Progenitor cell of endocrine pancreas (in vitro differentiated cells): Measurements from ENCODE around the gene YBX1. TPM values are rescaled to one million over a fixed set of nuclear protein-coding genes. Genes with fewer than 3 reads are reported as not detected.

Source experiments
- DNase-seq: peaks from one replicate; pipeline ENCODE4 v3.0.0; 2021; ENCODE audit warnings: low spot score; ENCODE audit not compliant: unreplicated experiment
- H3K27ac Mint-ChIP-seq: 2 replicates; pipeline ENCODE4 v1.8.0; 2021; ENCODE audit warnings: mild to moderate bottlenecking, moderate library complexity, mixed read lengths
- H3K27me3 Mint-ChIP-seq: 2 replicates; pipeline ENCODE4 v1.8.0; 2021; ENCODE audit warnings: mixed read lengths
- H3K36me3 Mint-ChIP-seq: 2 replicates; pipeline ENCODE4 v1.8.0; 2022; ENCODE audit warnings: mixed read lengths; ENCODE audit not compliant: insufficient read depth
- H3K4me1 Mint-ChIP-seq: 2 replicates; pipeline ENCODE4 v1.8.0; 2021; ENCODE audit warnings: low read depth, mixed read lengths
- H3K4me3 Mint-ChIP-seq: 2 replicates; pipeline ENCODE4 v1.8.0; 2021; ENCODE audit warnings: low read depth, mild to moderate bottlenecking, moderate library complexity, mixed read lengths
- H3K9me3 Mint-ChIP-seq: 2 replicates; pipeline ENCODE4 v1.8.0; 2021; ENCODE audit warnings: low read depth, mixed read lengths
- total RNA-seq: library from RNA; stranded (reverse); gene quantifications from 2 replicates; pipeline ENCODE4 v1.2.1, GENCODE V29; 2021
- TF ChIP-seq, protein P1 (sequence below): fragments of 200-600 bp; sonication (generic); IDR thresholded peaks from one replicate; pipeline ENCODE4 v1.5.0; 2021; ENCODE audit warnings: antibody characterized with exemption, mild to moderate bottlenecking; ENCODE audit not compliant: unreplicated experiment

Gene YBX1
- total RNA-seq, 1 donor from 2014 or later, result 588 TPM

DNA sequence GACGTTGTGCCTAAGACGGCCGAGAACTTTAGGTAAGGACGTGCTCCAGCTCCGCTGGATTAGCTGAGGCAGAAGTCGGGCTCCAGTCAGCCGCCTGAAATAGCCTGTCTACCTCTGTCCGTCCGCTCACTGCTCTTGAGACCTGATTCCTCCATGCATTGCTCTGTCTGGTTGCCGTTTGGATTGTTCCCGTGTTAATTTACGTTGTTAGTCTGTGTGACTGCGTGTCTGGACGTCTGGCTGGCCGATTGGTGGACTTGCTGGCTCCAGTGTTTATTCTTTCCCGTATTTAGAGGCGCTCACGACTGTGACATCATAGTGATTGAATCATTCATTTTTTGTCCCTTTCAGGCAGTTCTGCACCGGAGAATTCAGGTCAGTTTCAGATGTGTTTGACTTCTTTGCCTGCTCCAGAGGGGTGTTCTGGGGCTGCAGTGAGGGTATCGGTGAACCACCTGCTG, 23.3 kb upstream of the YBX1 start:
- no peaks in the 10 kb centered on the region for H3K9me3 Mint-ChIP-seq
- peaks cover 9% of the 10 kb centered on the region for H3K36me3 Mint-ChIP-seq
- H3K27ac Mint-ChIP-seq, result peak overlapping the region; percentile 80
- peak overlapping the region; percentile 99 for H3K4me3 Mint-ChIP-seq
- H3K27me3 Mint-ChIP-seq, result no peaks in the 10 kb centered on the region
- peaks cover 12% of the 10 kb centered on the region for H3K4me1 Mint-ChIP-seq
- DNase-seq, result no peak
- TF ChIP-seq, protein P1, sequence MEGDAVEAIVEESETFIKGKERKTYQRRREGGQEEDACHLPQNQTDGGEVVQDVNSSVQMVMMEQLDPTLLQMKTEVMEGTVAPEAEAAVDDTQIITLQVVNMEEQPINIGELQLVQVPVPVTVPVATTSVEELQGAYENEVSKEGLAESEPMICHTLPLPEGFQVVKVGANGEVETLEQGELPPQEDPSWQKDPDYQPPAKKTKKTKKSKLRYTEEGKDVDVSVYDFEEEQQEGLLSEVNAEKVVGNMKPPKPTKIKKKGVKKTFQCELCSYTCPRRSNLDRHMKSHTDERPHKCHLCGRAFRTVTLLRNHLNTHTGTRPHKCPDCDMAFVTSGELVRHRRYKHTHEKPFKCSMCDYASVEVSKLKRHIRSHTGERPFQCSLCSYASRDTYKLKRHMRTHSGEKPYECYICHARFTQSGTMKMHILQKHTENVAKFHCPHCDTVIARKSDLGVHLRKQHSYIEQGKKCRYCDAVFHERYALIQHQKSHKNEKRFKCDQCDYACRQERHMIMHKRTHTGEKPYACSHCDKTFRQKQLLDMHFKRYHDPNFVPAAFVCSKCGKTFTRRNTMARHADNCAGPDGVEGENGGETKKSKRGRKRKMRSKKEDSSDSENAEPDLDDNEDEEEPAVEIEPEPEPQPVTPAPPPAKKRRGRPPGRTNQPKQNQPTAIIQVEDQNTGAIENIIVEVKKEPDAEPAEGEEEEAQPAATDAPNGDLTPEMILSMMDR, result no peak

DNA sequence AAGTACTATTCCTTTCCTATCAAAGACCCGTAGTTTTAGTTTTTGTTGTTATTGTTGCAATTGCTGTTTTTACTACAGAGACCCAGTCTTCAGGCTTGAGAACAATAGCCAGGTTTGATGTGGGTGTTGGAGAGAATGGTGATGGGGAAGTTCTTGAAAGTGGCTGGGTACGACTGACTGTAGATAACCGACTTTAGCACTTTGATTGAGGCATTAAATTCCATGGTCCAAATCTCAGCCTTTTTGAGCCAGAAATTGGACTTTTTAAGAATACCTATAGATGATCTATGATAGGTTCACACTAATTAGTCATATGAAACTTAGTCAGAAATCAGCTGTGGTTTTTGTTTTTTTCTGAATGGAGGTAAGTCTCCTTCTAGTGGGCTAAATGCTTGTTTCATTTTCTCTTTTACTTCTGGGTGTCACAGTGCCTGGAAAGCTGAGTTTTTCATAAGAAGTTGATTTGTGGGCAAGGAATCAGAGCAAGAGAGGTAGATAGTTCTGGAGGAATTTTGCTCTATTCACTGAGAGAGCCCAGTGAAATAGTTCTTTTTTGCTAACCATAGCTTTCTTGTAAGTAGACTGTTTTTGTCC, 21.2 kb upstream of the YBX1 start:
- Mint-ChIP-seq H3K27ac (no peak overlapping the region), H3K9me3 (no peaks in the 10 kb centered on the region), H3K27me3 (no peaks in the 10 kb centered on the region), H3K36me3 (peaks cover 11% of the 10 kb centered on the region), H3K4me1 (peaks cover 12% of the 10 kb centered on the region), H3K4me3 (no peak overlapping the region)
- no peak for DNase-seq
- TF ChIP-seq, protein P1, result no peak

DNA sequence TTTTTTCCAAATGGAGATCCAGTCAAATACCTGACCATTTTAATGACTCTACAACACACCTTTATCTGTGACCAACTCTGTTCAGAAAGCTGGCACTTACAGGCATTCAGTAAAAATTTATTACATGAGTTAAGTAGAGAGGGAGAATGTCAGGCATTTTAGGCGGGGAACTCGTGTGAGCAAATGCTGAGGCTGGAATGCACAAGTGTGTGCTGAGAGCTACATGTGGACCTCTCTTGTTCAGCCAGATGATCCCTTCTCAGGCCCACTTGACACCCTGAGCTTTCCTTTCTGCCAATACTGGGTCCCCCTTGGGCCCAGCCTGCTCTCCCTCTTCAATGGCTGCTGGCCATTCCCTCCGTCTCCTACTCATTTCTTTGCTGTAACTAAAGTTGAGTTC, 12.3 kb upstream of the YBX1 start:
- TF ChIP-seq, protein P1, result no peak
- DNase-seq, result no peak
- Mint-ChIP-seq H3K4me3 (no peak overlapping the region), H3K4me1 (no peaks in the 10 kb centered on the region), H3K36me3 (peaks cover 18% of the 10 kb centered on the region), H3K27ac (no peak overlapping the region), H3K9me3 (no peaks in the 10 kb centered on the region), H3K27me3 (no peaks in the 10 kb centered on the region)

DNA sequence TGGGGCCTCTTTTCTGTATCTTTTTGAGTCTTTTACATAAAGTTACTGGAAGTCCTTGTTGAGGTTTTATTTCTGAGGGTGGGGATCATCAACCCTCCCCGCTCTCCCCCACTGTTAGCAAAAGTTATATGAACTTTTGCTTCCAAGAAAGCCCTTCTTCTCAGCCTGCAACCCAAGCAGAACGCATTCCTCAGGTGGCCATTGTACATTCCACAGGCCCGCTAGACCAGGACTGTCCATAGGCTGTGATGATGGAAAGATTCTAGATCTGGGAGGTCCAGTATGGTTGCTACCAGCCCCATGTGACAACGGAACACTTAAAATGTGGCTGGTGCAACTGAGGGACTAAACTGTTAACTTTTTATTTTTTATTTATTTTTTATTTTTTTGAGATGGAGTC, 11.8 kb upstream of the YBX1 start:
- DNase-seq, result no peak
- no peaks in the 10 kb centered on the region for H3K9me3 Mint-ChIP-seq
- peaks cover 18% of the 10 kb centered on the region for H3K36me3 Mint-ChIP-seq
- no peaks in the 10 kb centered on the region for H3K4me1 Mint-ChIP-seq
- TF ChIP-seq, protein P1, result no peak
- H3K27ac Mint-ChIP-seq, result no peak overlapping the region
- no peaks in the 10 kb centered on the region for H3K27me3 Mint-ChIP-seq
- no peak overlapping the region for H3K4me3 Mint-ChIP-seq

DNA sequence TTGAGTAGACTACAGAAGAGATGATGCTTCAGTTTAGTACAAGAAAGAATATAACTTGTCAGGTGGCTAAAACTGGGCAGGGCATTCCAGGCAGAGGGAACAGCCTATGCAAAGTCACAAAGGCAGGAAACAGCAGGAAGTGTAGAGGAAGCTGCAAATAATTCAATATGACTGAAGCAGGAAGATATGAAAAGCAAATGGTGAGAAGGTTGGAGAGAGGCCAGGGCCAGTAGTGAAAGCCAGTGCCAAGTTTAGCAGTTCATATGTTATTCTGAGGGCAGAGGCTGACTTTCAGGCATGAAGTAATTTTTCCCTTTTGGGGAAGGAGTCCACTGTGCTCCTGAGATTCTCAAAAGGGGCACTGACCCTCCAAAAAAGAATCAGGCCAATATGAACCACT, 8.0 kb upstream of the YBX1 start:
- Mint-ChIP-seq H3K36me3 (peaks cover 4% of the 10 kb centered on the region), H3K4me3 (no peak overlapping the region), H3K27ac (no peak overlapping the region), H3K27me3 (no peaks in the 10 kb centered on the region), H3K4me1 (no peaks in the 10 kb centered on the region), H3K9me3 (no peaks in the 10 kb centered on the region)
- TF ChIP-seq, protein P1, result no peak
- no peak for DNase-seq
